GM21576 (cell line): ENCODE data around the gene PRCD.
"Not testable (repeated sequence)": the region's sequence is repeated elsewhere in the genome, so short reads cannot be mapped to it uniquely, and the experiment has no call there.

Source experiments
- ATAC-seq: cut with Tn5 transposase; IDR thresholded peaks from one replicate; pipeline ENCODE4 v1.9.1; 2021; ENCODE audit warnings: mild to moderate bottlenecking, moderate library complexity; ENCODE audit not compliant: unreplicated experiment

Gene PRCD

DNA sequence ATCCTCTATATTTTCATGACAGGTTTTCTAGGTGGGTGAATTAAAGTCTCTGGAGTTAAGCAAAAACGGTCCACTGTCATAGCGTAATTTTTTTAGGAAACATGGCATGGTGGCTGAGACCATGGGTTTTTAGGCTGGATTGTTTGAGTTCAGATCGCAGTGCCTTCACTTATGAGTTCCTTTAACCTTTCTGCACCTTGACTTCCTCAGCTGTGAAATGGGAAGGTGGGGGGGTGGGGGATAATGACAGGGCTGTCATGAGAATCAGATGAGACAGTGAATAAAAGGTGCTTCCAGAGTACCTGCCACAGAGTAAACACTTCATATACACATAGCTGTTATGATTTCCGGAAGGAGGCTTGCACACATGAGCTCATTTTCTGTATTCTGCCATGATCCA lies 11.8 kb downstream of the PRCD start:
- ATAC-seq = no peak

DNA sequence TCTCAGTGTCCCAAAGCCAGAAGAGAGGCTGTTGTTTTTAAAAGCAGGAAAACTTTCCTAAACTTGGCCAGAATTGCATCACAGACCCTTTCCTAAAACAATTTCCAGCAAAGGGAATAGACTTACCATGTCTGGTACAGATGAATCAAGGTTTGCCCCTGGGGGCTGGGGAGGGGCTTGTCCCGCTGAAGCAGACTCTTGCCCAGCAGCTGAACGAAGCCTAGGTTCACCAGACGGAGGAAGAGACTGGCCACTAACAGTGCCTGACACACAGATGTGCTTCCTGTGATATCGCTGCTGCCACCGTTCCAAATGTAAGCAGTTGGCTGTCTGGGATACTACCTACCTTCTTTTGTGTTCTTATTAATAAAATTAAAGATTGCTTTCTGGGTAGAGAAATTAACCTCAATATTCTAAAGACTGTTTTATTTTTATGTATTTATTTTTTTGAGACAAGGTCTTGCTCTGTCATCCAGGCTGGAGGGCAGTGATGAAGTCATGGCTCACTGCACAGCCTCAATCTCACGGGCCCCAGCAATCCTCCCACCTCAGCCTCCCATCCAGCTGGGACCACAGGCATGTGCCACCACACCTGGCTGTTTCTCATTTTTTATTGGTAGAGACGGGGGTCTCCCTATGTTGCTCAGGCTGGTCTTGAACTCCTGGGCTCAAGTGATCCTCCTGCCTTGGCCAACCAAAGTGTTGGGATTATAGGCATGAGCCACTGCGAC lies 13.5 kb downstream of the PRCD start:
- ATAC-seq = no peak

DNA sequence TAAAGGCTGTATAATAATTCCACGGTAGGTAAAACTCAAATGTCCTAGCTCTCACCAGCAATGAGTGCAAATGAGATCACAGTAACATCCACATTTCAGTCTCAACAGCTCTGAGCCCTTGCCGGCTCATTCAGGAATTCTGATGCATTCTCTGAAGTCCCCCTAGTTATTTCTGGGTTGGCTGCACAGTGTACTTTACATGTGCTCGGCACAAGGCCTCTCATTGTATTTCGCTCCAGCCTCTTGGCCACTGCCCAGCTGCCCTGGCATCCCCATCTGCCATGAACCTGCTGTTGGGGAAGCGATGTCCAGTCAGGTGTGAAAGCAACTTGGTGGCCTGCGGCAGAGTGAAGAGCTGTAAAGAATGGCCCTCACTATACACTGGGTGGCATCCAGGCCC lies 14.3 kb downstream of the PRCD start:
- ATAC-seq = no peak

DNA sequence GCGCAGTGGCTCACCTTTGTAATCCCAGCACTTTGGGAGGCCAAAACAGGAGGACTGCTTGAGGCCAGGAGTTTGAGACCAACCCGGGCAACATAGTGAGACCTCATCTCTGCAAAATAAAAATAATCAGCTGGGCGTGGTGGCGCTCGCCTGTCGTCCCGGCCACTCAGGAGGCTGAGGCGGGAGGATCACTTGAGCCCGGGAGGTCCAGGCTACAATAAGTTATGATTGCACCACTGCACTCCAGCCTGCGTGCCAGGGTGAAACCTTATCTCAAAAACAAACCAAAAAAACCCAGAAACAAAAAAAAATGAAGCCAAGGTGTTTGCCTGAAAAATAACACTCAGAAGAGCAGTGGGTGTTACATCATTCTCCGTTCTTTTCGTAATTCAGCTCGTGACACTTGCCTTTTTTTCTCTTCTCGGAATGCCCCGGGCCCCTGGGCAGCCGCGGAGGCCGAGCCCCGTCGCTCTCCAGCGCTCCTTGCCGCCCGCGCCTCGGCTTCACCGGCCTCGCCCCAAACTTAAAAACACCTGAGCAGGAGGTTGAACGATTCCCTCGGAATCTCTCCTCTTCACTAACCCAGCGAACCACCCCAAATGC lies 17.0 kb downstream of the PRCD start:
- ATAC-seq = peak; percentile 22

DNA sequence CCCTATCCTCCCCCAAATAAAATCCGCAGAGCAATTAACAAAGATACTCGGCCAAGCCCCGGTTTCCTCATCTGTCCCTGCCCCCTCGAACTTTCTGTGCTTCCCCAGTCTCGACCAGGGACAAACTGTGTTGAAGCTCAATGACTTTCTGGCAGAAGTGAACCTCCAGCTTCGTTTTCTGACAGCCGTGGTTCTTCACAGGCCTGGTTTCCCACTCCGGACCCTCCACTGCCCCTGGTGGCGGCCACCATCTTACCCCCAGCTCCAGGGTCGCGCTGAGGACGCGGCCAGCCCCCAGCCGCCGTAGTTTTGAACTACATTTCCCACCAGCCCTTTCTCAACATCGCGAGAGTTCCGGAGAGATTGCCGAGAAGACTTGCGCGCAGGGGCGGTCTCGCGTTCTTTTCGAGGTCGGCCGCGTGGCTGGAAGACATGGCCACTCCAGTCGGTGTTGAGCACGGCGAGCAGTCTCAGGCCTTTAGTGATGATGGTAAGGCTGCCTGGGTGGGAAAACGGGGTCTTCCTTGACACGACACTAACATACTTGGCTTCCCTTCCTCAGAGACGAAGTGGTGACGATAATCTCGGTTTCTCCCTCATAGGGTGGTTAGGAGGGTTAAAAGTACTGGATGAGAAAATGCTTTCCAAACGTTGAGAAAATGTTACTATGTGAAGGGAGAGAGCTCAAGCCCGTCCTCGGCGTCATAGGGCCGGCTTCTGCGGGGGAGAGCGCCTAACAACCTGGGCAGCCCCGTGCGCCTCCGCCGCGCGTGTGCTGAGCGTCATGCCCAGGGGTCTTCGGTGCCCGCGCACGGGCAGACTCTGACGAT lies 17.7 kb downstream of the PRCD start:
- ATAC-seq = peak; percentile 89

DNA sequence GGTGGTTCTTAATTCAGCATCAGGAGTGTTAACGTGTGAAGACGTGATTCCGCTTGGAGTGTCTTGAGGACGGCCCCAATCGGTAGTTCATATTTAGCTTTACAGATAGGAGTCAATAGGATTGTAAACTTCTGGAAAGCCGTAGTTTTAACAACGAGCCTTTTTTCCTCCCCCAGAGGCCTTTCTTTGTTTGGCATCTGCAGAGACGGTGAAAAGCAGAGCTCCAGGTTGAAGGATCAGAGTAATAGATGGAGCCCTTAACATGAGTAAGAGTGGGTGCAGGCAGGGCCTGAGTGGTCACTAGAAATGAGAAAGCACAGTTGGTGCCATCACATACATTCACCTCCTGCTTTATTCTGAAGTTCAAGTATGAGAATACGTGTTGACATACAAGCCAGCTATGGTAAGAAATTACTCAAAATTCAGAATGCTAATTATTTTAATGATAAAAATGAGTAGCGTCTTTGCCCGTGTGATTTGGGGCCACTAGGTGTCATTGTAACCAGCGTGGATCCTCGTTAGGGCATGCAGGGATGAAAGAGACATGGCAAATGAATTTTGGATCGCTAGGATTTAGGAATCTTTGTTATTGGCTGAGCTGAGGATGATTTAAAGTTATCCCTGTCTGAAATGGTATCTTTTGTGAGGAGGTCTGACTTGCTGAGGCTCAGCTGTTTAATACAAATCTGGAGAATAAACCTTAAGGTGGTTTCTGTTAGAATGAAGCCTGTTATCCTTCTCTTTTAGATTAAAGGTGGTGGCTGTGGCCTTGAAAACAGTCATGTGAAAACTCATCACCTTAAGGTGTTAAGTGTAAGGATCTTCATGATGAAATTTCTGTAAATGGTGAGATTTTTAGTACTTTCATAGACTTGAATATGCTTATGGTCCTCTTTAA lies 18.6 kb downstream of the PRCD start:
- no peak for ATAC-seq

DNA sequence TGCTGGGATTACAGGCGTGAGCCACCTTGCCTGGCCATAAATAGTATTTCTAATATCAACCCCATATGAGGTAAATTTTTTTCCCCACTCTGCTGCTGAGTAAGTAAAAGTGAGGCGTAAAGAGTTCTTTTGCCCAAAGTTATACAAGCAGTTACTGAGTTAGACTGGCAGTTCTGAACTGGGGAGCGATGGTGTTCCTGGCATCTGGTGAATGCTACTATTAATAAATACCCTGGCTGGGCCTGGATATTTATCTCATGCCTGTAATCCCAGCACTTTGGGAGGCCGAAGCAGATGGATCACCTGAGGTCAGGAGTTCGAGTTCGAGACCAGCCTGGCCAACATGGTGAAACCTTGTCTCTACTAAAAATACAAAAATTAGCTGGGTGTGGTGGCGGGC lies 19.6 kb downstream of the PRCD start:
- ATAC-seq = not testable (repeated sequence)

DNA sequence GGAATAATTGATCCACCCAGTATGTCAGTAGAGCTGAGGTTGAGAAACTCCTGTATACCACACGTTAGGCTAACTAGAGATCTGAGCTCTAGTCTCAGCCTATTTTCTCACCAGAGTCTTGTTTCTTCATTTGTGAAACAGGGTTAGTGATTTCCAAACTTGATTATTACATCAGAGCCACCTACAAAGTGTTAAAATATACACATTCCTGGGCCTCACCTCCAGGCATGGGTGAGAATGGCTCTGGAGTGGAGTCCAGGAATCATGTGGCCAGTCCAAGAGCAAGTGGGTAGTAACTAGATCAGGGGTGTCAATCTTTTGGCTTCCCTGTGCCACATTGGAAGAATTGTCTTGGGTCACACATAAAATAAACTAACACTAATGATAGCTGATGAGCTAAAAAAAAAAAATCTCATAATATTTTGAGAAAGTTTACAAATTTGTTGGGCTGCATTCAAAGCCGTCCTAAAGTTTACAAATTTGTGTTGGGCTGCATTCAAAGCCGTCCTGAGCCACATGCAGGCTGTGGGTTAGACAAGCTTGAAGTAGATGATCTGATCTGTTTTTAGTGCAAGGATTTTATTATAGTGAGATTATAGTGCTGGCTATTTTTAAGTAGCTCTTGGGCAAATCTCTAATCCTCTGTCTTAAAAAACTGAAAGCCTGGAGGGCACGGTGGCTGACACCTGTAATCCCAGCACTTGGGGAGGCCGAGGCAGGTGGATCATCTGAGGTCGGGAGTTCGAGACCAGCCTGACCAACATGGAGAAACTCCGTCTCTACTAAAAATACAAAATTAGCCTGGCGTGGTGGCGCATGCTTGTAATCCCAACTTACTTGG lies 20.4 kb downstream of the PRCD start:
- no peak for ATAC-seq

DNA sequence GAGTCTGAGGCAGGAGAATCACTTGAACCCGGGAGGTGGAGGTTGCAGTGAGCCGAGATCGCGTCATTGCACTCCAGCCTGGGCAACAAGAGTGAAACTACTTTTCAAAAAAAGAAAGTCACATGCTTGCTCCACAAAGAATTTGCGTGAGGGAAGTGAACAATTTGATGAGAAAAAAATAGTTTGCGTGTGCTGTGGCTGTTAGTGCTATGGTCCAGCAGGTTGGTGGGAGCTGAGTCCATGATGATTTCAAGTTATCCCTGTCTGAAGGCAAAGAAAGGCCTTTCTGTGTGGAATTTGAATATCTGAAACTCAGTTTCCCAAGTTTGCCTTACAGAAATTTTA lies 21.0 kb downstream of the PRCD start:
- no peak for ATAC-seq

DNA sequence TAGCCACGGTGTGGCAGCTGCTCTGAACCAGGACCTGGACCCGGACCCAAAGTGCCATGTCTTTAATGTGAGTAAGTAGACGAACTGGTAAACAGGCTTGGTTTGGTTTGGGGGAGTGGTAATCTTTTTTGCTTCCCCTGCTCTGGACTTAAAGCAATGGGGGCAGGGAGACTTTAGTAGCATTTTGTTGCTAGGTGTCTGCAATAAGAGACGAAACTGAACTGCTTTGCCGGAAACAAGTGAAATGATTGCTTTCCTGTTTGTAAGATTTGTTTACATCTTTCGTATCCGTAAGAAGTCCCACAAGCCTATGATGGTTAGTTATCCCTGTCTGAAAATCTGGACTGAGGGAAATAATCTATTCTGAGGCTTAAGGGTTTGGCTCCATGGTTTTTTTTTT lies 21.5 kb downstream of the PRCD start:
- no peak for ATAC-seq

DNA sequence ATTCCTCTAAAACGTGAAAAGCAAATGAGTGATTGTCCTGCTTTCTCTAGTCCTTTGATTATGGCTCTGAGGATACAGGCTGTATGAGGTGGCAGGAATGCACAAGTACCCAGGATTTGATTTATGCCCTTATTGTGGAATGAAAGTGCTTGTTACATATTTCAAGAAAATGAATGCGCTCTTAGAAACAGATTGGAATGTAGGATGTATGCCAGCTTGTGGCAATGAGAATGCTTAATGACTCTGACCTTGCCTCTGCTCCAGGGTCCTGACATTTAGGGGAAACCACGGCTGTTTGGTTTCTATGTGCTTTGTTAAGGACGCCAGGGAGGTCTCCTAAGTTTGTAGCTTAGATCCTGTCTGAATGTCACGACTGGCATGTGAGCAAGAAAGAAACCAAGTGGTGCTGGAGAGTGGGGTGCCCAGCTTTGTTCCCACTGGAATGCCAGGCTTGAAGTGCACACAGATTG lies 22.0 kb downstream of the PRCD start:
- no peak for ATAC-seq

DNA sequence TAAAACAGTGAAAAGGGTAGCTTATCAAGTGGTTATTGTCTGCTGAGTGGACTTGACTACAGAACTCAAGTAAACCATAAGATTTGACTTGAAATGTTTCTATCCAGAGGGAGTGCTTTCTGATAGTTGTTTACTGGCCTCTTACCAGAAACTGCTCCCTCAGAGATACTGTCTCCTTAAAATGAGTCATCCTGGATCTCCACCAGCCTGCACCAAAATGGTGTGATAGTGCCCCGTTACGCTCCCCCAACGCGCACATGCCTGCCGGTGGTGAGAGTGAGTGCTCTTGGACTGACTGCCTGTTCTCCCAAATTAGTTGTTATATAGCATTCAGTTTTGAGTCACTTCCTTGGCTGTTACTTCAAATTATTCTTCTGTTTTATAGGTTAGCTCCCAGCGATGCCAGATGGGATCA lies 22.9 kb downstream of the PRCD start:
- ATAC-seq = no peak

DNA sequence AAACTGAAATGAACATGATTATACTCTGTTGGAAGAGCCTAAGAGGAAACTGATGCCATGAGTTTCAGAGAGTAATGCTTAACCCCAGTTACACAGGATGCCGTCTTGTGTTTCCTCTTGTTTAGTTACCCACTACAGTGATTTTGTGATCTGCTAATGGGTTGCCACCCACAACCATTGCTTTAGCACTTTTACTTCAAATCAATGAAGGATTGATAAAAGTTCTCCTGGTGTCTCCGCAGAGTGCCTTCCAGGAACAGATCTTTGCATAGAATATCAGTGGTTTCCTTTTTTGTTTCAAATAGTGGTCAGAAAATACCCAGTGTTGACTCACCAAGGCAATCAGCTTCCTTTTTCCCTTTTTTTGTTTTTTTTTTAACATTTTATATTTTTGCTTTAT lies 23.5 kb downstream of the PRCD start:
- not testable (repeated sequence) for ATAC-seq

DNA sequence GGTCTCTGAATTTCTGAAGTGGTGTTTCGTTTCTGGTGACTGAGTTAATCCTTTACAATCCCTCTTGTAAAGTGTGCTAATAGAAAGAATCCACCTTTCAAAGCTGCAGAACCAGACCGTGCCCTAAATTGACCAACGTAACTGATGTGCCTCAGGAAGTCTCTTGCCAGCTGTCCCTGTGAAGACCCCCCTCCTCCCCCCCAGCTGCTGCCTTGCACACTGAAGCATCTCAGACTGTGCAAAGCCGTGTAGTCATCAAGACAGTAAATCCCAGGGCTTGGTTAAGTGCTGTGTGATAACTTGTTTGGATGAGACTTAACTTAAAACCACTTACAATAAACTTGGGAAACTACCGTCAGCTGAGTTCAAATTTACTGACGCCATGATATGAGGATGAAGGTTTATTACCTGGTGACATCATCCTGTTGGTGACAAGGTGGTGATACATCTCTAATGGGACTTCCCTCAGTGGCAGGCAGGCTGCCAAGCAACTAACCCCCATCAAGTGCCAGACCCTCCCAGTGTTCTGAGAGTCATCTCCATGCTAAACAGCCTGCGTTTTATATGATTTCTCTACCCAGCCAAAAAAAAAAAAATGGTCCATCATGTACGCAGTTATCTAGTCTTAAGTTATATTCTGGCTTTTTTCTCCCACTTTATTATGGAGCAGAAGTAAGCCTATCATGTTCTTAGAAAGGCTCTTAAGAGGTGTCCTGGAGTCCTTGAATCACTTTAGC lies 25.3 kb downstream of the PRCD start:
- ATAC-seq = not testable (repeated sequence)

DNA sequence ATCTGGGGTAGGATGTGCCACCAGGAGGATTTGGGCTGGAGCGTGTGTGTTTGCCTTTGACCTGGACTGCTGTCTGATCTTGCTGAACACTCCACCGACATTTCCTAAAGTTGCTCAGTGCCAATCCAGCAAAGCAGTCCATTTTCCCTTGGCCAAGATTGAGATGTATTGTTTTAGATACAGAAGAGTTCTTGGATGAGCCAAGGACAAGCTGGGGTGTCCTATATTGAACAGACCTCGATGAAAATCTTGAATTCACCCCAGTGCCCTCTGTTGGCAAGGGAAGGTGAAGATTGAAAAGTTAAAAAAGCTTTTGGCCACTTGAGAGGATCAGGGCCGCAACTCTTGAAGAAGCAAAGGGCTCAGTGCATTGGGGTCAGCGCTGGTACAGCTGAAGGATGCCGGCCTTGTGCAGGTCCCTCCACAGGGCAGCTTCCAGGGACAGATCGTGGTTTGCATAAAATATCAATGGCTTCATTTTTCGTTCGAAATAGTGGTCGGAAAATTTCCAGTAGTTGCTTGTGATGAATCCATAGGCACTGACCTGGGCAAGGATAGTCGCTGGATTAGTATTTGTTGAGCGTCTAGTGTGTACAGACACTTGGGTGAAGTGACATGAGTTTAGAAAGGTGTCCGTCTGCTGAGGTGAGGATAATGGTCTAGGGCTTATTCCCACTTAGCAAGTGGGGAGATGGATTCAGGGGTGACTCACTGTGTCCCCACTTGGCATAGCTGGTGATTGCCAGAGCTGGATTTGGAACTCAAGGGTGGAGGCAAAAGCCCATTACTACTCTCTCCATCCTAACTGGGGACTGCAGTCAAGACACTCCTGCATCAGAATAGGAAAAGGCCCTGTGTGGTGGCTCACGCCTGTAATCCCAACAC lies 26.1 kb downstream of the PRCD start:
- no peak for ATAC-seq

DNA sequence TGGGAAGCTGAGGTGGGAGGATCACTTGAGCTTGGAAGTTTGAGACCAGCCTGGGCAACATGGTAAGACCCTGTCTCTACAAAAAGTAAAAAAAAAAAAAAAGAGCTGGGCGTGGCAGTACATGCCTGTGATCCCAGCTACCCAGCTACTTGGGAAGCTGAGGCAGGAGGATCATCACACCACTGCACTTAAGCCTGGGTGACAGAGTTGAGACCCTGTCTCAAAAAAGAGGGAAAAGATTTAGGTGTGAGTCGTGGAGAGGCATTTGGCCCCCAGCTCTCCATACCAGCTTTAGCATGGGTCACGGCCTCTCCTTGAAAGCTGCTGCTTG lies 26.7 kb downstream of the PRCD start:
- ATAC-seq = no peak

DNA sequence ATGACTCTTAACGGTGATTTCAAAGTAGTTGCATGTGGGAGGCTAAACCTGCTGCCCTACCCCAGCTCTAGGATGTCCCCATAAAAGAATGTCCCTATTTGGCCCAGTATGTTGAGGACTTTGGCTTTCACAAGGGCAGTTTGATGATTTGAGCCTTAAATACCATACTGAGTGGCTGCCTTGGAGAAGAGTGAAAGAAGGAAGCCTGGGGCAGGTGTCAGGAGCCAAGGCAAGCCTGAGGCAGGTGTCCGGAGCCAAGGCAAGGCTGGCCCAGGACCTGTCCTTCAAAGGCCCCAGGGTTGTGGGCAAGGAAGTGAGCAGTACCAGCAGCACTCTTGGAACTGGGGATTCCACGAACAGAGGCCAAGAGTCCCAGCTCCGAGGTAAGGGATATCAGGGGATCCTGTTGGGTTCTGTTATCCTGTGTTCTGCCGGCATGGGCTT lies 27.2 kb downstream of the PRCD start:
- no peak for ATAC-seq

DNA sequence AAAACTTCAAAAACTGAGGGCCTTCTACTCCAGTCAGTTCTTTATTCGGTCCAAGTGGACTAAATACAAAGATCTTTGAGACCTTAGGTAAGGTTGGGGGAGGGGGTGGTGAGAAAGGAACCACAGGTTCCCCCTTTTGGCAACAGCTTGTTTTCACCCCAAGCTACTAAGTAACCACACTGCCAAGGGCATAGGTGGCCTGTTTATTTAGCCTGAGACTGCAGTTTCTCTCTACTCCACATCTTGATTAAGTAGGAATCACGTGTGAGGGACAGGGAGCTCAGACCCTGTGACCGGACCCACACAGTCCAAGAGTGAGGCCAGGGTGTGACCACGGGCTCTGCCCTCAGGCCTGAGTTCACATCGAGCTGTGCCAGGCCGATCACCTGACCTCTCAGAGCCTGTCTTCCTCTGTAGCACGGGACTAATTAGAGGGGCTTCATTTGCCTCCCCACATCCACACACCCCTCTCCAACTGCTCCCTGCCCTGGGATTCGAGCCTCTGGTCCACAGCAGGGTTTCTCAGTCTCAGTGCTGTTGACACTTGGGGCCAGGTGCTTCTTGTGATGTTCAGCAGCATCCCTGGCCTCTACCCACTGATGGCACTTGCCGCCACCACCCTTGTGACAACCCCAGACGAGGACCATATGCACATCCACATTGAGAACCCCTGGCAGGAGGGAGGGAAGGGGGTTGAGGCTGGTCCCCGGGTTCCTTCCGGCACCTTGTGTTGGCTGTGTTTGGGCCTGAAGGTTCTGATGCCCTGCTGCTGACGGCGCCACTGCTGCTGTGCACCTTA lies 28.0 kb downstream of the PRCD start:
- no peak for ATAC-seq
